ENCODE results near the gene FGF14. TPM values are rescaled to one million over a fixed set of nuclear protein-coding genes. Genes with fewer than 3 reads are reported as not detected.

FGF14 gene
- total and polyA plus RNA-seq, 2 donors (not counting 3 experiments of a cell fraction or from before 2014, with no cell fraction given): not detected

DNA sequence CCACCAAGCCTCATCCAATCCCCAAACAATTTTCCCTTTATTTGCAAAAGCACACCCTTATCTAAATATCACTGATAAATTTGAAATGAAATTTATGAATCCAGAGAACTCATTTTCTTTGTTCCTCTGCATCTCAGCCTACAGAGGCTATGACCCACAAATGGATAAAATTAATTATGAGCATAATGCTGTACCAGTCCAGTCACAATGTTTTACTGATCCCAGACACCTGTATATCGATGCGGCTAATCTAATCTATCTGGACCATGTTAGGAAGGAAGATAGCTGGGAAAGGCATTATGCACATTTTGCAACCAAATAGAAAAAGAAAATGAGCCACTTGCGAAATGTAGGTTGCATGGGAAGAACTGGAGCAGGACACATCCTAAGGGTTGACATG lies 150.0 kb downstream of the FGF14 start:
- no peaks in the 10 kb centered on the region for H3K79me2 ChIP-seq (ENCODE audit: control insufficient read depth, insufficient read depth, low read length)
- H3K27ac ChIP-seq (ENCODE audit: insufficient read depth, low read depth, low read length): no peak overlapping the region
- no peaks in the 10 kb centered on the region for H3K36me3 ChIP-seq (ENCODE audit: control insufficient read depth in 2 of 2, extremely low read depth in 1 of 2, insufficient read depth in 2 of 2, low read length in 2 of 2)
- no peaks in the 10 kb centered on the region for H3K4me1 ChIP-seq (ENCODE audit: control insufficient read depth, extremely low read depth, insufficient read depth, low read length)
- dilution Hi-C loops (cut with MboI; ENCODE audit: extremely low pct_ligation_motif_present, low sequenced_read_pairs) (no loop called here), intact Hi-C loops (cut with micrococcal nuclease) (no loop called here)
- FAIRE-seq: no peak
- H3K9ac ChIP-seq (replicated peaks; ENCODE audit: extremely low read depth, insufficient read depth, low read length): no peak overlapping the region
- BruUV-seq (replicated peaks): no TSS peak
- H3K27me3 ChIP-seq (ENCODE audit: control insufficient read depth in 2 of 2, insufficient read depth in 2 of 2, low read length in 2 of 2): no peaks in the 10 kb centered on the region
- H3K4me3 ChIP-seq (replicated peaks in 1 of 3; ENCODE audit: insufficient read depth in 1 of 3, low read depth in 1 of 3, low read length in 3 of 3): no peak overlapping the region
- no peaks in the 10 kb centered on the region for H4K20me1 ChIP-seq (replicated peaks; ENCODE audit: control insufficient read depth, extremely low read depth, insufficient read depth, low read length)
- no peaks in the 10 kb centered on the region for H3K9me3 ChIP-seq (replicated peaks; ENCODE audit: control insufficient read depth, insufficient read depth, low read length)
- POLR2A ChIA-PET: no interaction called here
- no peak overlapping the region for H2AFZ ChIP-seq (ENCODE audit: low read depth, low read length)
- no peak for DNase-seq (ENCODE audit: low read depth, low spot score)
- CTCF ChIA-PET: no interaction called here
- no peak overlapping the region for H3K4me2 ChIP-seq (ENCODE audit: insufficient read depth, low read length)
- TF ChIP-seq FOS (IDR thresholded peaks at IDR 0.05; ENCODE audit: borderline replicate concordance, insufficient read depth, low read length) (no peak), JUN (IDR thresholded peaks at IDR 0.05; ENCODE audit: borderline replicate concordance, insufficient read depth, insufficient read length, low read depth) (no peak), POLR2AphosphoS5 (IDR thresholded peaks at IDR 0.05; ENCODE audit: insufficient read depth, low read depth, low read length) (no peak), MYC (IDR thresholded peaks at IDR 0.05; ENCODE audit: low read depth, low read length) (no peak), EZH2 (IDR thresholded peaks at IDR 0.05; ENCODE audit: borderline replicate concordance, low read depth, low read length, severe bottlenecking) (no peak), POLR2A (IDR thresholded peaks at IDR 0.05; ENCODE audit: low read depth, low read length) (no peak), GATA2 (IDR thresholded peaks at IDR 0.05; ENCODE audit: insufficient read depth, insufficient read length, low read depth, low read length) (no peak)
- TF ChIP-seq, protein P1, sequence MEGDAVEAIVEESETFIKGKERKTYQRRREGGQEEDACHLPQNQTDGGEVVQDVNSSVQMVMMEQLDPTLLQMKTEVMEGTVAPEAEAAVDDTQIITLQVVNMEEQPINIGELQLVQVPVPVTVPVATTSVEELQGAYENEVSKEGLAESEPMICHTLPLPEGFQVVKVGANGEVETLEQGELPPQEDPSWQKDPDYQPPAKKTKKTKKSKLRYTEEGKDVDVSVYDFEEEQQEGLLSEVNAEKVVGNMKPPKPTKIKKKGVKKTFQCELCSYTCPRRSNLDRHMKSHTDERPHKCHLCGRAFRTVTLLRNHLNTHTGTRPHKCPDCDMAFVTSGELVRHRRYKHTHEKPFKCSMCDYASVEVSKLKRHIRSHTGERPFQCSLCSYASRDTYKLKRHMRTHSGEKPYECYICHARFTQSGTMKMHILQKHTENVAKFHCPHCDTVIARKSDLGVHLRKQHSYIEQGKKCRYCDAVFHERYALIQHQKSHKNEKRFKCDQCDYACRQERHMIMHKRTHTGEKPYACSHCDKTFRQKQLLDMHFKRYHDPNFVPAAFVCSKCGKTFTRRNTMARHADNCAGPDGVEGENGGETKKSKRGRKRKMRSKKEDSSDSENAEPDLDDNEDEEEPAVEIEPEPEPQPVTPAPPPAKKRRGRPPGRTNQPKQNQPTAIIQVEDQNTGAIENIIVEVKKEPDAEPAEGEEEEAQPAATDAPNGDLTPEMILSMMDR (IDR thresholded peaks at IDR 0.05; ENCODE audit: extremely low read depth in 1 of 2, insufficient read depth in 1 of 2, low read depth in 1 of 2, low read length in 2 of 2): no peak
- TF ChIP-seq, protein P2, sequence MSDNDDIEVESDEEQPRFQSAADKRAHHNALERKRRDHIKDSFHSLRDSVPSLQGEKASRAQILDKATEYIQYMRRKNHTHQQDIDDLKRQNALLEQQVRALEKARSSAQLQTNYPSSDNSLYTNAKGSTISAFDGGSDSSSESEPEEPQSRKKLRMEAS (IDR thresholded peaks at IDR 0.05; ENCODE audit: insufficient read depth, insufficient read length): no peak
- H3K9me1 ChIP-seq (replicated peaks; ENCODE audit: control insufficient read depth, extremely low read depth, insufficient read depth, low read length): no peaks in the 10 kb centered on the region
